ENCODE data around the gene OR6Y1. TPM values are rescaled to one million over a fixed set of nuclear protein-coding genes. Genes with fewer than 3 reads are reported as not detected.

OR6Y1 gene
- total RNA-seq, 1 donor from 2014 or later: not detected

- H3K4me3 ChIP-seq: no peak overlapping the region
- ATAC-seq: no peak
- H3K27me3 ChIP-seq: no peaks in the 10 kb centered on the region
- no peaks in the 10 kb centered on the region for H3K36me3 ChIP-seq
- DNase-seq: no peak
- intact Hi-C loops (cut with DNase I): no loop called here
- H3K4me1 ChIP-seq: no peaks in the 10 kb centered on the region
- TF ChIP-seq, protein P1, sequence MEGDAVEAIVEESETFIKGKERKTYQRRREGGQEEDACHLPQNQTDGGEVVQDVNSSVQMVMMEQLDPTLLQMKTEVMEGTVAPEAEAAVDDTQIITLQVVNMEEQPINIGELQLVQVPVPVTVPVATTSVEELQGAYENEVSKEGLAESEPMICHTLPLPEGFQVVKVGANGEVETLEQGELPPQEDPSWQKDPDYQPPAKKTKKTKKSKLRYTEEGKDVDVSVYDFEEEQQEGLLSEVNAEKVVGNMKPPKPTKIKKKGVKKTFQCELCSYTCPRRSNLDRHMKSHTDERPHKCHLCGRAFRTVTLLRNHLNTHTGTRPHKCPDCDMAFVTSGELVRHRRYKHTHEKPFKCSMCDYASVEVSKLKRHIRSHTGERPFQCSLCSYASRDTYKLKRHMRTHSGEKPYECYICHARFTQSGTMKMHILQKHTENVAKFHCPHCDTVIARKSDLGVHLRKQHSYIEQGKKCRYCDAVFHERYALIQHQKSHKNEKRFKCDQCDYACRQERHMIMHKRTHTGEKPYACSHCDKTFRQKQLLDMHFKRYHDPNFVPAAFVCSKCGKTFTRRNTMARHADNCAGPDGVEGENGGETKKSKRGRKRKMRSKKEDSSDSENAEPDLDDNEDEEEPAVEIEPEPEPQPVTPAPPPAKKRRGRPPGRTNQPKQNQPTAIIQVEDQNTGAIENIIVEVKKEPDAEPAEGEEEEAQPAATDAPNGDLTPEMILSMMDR (IDR thresholded peaks at IDR 0.05): no peak
- no peak overlapping the region for H3K27ac ChIP-seq
- no peaks in the 10 kb centered on the region for H3K9me3 ChIP-seq
Observed at GRCh38 chr1:158520955-158521665, 33.1 kb downstream of the OR6Y1 start.

GRCh38 chr1:158520021-158520420, 34.2 kb downstream of the OR6Y1 start:
- no peak overlapping the region for H3K27ac ChIP-seq
- H3K9me3 ChIP-seq: no peaks in the 10 kb centered on the region
- DNase-seq: no peak
- H3K4me1 ChIP-seq: no peaks in the 10 kb centered on the region
- no peaks in the 10 kb centered on the region for H3K36me3 ChIP-seq
- no peak for ATAC-seq
- intact Hi-C loops (cut with DNase I): no loop called here
- no peak overlapping the region for H3K4me3 ChIP-seq
- TF ChIP-seq, protein P1 (IDR thresholded peaks at IDR 0.05): no peak
- no peaks in the 10 kb centered on the region for H3K27me3 ChIP-seq

GRCh38 chr1:158516966-158517365, 37.2 kb downstream of the OR6Y1 start:
- intact Hi-C loops (cut with DNase I): no loop called here
- TF ChIP-seq, protein P1 (IDR thresholded peaks at IDR 0.05): no peak
- no peak for ATAC-seq
- Histone ChIP-seq H3K36me3 (no peaks in the 10 kb centered on the region), H3K9me3 (no peaks in the 10 kb centered on the region), H3K4me1 (no peaks in the 10 kb centered on the region), H3K27ac (no peak overlapping the region), H3K27me3 (no peaks in the 10 kb centered on the region), H3K4me3 (no peak overlapping the region)
- no peak for DNase-seq

DNA sequence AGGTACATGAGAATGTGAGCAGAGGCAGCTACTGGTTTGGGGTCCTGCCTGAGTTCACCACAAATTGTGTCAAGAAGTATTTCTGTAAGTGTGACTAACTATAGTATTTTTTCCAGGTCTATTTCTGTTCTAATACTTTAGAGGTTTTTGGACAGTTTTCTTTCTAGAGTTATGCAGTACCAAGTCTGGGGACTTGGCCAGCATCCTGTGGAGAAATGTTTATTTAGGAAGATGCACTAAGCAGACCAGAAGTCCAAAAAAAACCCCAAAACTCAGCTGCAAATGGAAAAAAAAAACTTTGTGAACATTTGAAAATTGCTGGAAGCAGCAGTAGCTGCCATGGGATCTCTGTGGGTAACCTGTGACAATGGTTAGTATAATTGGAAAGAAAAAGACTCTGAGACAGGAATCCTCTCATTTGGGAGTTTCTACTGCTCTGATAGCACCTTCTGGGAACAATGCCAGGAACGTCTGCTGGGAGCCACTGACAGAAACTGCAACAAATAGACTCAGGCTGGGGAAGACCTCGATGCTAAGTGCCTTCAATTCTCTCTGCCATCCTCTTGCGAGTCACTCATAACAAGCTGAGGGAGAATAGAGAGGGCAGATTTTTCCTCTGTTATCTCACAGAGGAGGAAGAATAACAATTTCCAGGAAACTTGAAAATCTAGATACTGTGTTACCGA, 44.6 kb downstream of the OR6Y1 start:
- intact Hi-C loops (cut with DNase I): no loop called here
- DNase-seq: no peak

DNA sequence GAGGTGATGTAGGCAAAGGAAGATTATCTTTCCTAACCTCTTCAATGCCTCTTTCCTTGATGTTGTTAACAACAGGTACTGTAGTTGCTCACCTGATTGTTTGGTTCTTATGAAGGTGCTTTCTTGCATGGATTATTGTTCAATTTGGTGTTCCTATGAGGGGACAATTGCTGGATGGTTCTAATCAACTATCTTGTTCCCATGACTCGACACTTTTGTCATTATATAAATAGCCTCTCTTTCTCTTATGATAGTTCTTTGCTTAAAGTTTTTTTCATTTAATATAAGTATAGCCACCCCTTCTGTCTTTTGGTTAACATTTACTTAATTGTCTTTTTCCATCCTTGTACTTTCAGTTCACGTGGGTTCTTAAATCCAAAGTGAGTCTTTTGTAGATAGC, 46.7 kb downstream of the OR6Y1 start:
- H3K36me3 ChIP-seq: no peaks in the 10 kb centered on the region
- H3K27ac ChIP-seq: no peak overlapping the region
- no peaks in the 10 kb centered on the region for H3K27me3 ChIP-seq
- intact Hi-C loops (cut with DNase I): no loop called here
- no peak overlapping the region for H3K4me3 ChIP-seq
- DNase-seq: no peak
- no peaks in the 10 kb centered on the region for H3K4me1 ChIP-seq
- H3K9me3 ChIP-seq: no peaks in the 10 kb centered on the region
- ATAC-seq: no peak
- TF ChIP-seq, protein P1 (IDR thresholded peaks at IDR 0.05): no peak

More for the DNA sequence above, 44.6 kb downstream of the OR6Y1 start:
- TF ChIP-seq, protein P1 (IDR thresholded peaks at IDR 0.05): no peak
- Histone ChIP-seq H3K36me3 (no peaks in the 10 kb centered on the region), H3K27me3 (no peaks in the 10 kb centered on the region), H3K9me3 (no peaks in the 10 kb centered on the region), H3K4me3 (no peak overlapping the region), H3K4me1 (no peaks in the 10 kb centered on the region), H3K27ac (no peak overlapping the region)
- ATAC-seq: no peak
